ENCODE measurements around the gene MGAT5. TPM values are rescaled to one million over a fixed set of nuclear protein-coding genes. Genes with fewer than 3 reads are reported as not detected.

The MGAT5 gene
- total RNA-seq, 1 donor from 2014 or later, result 36.8 TPM

DNA sequence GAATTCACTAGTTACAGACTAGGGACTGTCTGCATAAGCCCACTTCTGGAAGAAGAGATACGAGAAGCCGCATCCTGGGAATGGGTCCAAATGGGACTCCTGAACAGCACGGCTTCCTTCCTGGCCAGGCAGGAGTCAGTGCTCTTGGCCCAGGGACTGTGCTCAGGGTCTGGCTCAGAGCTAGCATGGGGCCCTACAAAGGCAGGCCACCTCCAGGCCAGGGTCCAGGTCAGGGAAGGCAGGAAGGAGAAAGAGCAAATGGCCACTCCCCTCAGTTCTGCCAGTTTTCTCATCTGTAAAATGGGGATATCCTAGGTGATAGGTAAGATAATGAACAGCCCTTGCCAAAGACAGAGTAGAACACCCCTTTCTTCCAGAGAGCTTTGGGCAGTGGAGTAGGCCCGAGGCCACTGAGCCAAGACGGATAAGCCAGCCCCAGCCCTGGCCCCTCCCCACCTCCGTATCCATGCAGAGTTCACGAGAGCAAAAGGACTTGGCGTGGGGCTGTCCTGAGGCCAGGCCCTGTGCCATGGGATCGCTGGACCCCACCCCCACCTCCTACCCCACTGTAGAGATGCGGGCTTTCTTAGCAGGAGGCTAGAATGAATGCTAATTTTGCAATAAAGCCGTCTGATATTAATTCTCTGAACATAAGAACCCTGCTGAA, 190.1 kb downstream of the MGAT5 start:
- TF ChIP-seq CTCF (conservative IDR thresholded peaks at IDR 0.05), result no peak
- Mint-ChIP-seq H3K27ac (ENCODE audit: unreplicated experiment) (no peak overlapping the region), H3K9me3 (no peaks in the 10 kb centered on the region), H3K4me1 (no peaks in the 10 kb centered on the region), H3K4me3 (no peak overlapping the region), H3K36me3 (ENCODE audit: low read depth) (peaks cover 3% of the 10 kb centered on the region), H3K27me3 (ENCODE audit: low read depth) (no peaks in the 10 kb centered on the region)
- no peak for DNase-seq (ENCODE audit: low read depth, low spot score)

- H3K9me3 Mint-ChIP-seq, result no peaks in the 10 kb centered on the region
- no peak overlapping the region for H3K4me3 Mint-ChIP-seq
- no peak for TF ChIP-seq CTCF (conservative IDR thresholded peaks at IDR 0.05)
- H3K27me3 Mint-ChIP-seq (ENCODE audit: low read depth), result no peaks in the 10 kb centered on the region
- no peaks in the 10 kb centered on the region for H3K4me1 Mint-ChIP-seq
- H3K36me3 Mint-ChIP-seq (ENCODE audit: low read depth), result no peaks in the 10 kb centered on the region
- no peak for DNase-seq (ENCODE audit: low read depth, low spot score)
- no peak overlapping the region for H3K27ac Mint-ChIP-seq (ENCODE audit: unreplicated experiment)
Measured at GRCh38 chr2:134445116-134445515, 191.2 kb downstream of the MGAT5 start.

DNA sequence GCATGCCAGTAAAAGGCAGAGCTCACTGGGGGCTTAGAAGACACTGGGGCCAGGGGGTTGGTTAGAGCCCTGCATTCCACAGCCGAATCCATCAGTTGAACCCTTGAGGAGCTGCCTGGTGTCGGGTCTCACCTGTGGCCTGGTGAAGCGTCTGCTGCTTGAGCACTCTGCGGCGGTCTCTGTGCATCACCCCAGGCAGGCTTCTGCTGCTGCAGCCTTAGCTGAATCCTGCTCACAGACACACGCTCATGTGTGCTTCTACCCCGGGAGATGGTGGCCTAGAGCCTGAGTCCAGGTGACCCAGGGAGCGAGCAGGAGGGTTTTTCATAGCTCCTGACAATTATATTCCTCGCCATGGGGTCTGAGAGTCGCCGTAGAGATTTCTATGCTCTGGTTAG, 192.1 kb downstream of the MGAT5 start:
- H3K4me3 Mint-ChIP-seq, result no peak overlapping the region
- no peak for TF ChIP-seq CTCF (conservative IDR thresholded peaks at IDR 0.05)
- no peak for DNase-seq (ENCODE audit: low read depth, low spot score)

GRCh38 chr2:134446383-134447017, 192.6 kb downstream of the MGAT5 start:
- H3K4me1 Mint-ChIP-seq, result peaks cover 3% of the 10 kb centered on the region

More for the DNA sequence above, 192.1 kb downstream of the MGAT5 start:
- no peak overlapping the region for H3K27ac Mint-ChIP-seq (ENCODE audit: unreplicated experiment)
- no peaks in the 10 kb centered on the region for H3K36me3 Mint-ChIP-seq (ENCODE audit: low read depth)
- H3K27me3 Mint-ChIP-seq (ENCODE audit: low read depth), result no peaks in the 10 kb centered on the region
- H3K9me3 Mint-ChIP-seq, result no peaks in the 10 kb centered on the region
- H3K4me1 Mint-ChIP-seq, result peaks cover 2% of the 10 kb centered on the region

DNA sequence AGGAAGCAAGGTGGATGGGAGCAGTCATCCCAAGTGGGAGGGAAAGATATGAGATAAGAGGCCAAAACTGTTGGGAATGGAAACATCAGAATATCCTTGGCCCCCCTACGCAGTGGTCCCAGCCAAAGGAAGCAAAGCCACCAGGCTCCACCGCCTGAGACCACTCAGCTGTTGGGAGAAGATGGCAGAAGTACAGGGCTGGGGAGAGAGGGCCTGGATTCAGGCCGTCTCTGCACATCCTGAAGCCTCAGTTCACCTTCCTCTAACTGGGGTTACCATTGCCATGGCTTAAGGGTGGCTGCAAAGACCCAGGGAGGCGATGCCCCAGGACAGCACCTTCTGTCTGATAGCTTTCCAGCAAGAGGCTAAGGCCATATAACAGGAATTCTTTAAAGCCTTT, 193.8 kb downstream of the MGAT5 start:
- no peak for DNase-seq (ENCODE audit: low read depth, low spot score)
- Mint-ChIP-seq H3K9me3 (no peaks in the 10 kb centered on the region), H3K4me1 (peaks cover 3% of the 10 kb centered on the region), H3K27me3 (ENCODE audit: low read depth) (no peaks in the 10 kb centered on the region), H3K4me3 (no peak overlapping the region), H3K36me3 (ENCODE audit: low read depth) (no peaks in the 10 kb centered on the region), H3K27ac (ENCODE audit: unreplicated experiment) (no peak overlapping the region)
- no peak for TF ChIP-seq CTCF (conservative IDR thresholded peaks at IDR 0.05)

More at GRCh38 chr2:134446383-134447017, 192.6 kb downstream of the MGAT5 start:
- Mint-ChIP-seq H3K4me3 (no peak overlapping the region), H3K9me3 (no peaks in the 10 kb centered on the region), H3K36me3 (ENCODE audit: low read depth) (no peaks in the 10 kb centered on the region), H3K27me3 (ENCODE audit: low read depth) (no peaks in the 10 kb centered on the region), H3K27ac (ENCODE audit: unreplicated experiment) (peak overlapping the region; percentile 52)
- TF ChIP-seq CTCF (conservative IDR thresholded peaks at IDR 0.05), result no peak
- no peak for DNase-seq (ENCODE audit: low read depth, low spot score)
